GM21367 (cell line): ENCODE data around the gene PLCH2.
"Not testable (repeated sequence)": the region's sequence is repeated elsewhere in the genome, so short reads cannot be mapped to it uniquely, and the experiment has no call there.

ENCODE experiments used
- ATAC-seq: cut with Tn5 transposase; IDR thresholded peaks from one replicate; pipeline ENCODE4 v1.9.1; 2021; ENCODE audit not compliant: unreplicated experiment

PLCH2 gene

GRCh38 chr1:2442661-2443060, 33.4 kb upstream of the PLCH2 start:
- no peak for ATAC-seq

- ATAC-seq = no peak
Measured at GRCh38 chr1:2443277-2444137, 32.6 kb upstream of the PLCH2 start.

- ATAC-seq = no peak
Measured at GRCh38 chr1:2444138-2444591, 31.9 kb upstream of the PLCH2 start.

- ATAC-seq = no peak
Measured at GRCh38 chr1:2445162-2445822, 30.8 kb upstream of the PLCH2 start.

- no peak for ATAC-seq
Measured at GRCh38 chr1:2445823-2446215, 30.3 kb upstream of the PLCH2 start.

DNA sequence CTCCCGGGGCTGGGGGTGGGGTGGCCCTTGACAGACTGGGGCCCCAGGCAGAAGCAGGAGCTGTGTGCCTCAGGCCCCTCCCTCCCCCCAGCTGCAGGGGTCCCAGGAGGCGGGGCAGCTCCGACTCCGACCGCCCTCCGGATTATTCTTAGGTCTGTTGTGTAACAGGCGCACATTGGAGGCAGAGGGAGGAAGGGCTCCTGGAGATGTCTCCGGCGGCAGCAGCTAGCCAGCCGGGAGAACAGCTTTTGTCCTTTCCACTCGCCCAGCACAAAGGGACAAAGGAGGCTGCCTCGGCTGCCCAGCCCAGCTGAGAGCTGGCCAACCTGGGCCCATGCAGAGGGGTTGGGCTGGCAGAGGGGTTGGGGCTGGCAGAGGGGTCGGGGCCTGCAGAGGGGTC, 29.7 kb upstream of the PLCH2 start:
- no peak for ATAC-seq

- ATAC-seq = no peak
Measured at GRCh38 chr1:2446861-2447260, 29.2 kb upstream of the PLCH2 start.

DNA sequence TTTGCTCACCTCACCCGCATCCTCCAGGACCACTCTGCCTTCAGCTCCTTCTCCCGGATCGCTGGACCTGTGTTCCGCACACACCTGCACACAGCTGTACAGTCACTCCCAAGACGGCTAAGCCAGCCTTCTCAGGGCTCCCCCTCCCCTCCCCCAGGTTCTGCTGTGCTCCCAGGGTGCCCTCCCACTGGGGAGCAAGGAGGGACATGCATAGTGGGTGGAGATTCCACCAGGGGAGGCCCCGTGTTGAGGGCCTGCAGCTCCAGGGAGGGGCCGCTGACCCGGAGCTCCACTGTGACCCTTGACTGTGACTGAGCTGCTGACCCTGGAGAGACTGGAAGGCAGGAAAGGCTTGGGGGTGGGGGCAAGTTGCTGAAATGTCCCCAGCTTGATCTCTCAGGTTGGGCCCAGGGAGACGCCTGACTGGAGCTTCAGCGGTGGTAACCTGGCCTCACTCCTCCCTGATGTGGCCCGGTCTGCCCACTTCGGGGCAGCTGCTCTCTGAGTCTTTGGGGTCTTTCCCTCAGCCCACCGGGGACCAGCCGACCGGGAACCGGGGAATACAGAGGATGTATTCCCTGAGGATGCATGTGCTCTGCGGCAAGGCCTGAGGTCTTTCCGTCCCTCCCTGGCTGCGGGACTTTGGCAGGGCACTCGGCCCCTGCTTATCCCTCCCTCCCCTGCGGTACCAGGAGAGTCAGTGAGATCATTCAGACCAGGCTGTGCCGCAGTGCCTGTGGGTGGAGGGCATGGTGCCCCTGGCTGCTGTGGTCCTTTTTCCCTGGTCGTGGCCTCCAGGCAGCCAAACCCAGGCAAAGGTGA, 28.6 kb upstream of the PLCH2 start:
- no peak for ATAC-seq

- ATAC-seq = no peak
Measured at GRCh38 chr1:2448098-2448445, 28.0 kb upstream of the PLCH2 start.

DNA sequence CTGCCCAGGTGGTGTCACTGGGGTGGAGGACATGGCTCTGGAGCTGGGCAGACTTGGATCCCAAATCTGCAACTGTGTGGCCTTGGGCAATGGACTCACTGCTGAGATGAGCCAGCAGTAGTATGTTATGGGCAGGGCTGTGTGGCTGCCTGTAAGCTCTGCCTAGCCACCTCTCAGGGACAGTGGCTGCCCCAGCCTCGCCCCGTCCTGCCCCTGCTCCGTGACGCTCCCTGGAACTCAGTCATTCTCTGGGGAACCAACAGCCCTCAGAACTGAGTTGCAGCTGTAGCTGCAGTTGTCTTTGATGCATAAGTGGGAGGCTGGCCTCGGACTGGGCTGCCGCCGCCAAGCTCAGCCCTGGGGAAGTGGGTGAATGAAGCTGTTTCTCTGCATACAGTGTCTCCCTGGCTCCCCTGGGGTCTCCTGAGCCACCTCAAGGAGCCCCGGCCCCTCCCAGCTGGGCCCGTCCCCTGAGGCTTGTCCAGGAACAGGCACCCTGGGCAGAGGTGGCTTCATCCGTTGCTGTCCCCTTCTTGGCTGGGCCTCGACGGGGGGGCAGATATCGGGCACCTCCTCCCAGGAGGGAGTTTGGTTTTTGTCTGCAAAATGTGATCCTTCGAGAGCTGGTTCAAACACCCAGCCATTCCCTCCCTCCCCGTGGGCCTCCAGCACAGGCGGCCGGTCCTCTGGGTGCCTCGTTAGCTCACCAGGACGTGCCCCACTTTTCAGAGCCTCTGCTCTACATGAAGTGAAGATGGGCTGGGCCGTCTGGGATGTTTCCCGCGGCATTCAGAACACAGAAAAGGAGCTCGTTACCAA, 26.2 kb upstream of the PLCH2 start:
- no peak for ATAC-seq

DNA sequence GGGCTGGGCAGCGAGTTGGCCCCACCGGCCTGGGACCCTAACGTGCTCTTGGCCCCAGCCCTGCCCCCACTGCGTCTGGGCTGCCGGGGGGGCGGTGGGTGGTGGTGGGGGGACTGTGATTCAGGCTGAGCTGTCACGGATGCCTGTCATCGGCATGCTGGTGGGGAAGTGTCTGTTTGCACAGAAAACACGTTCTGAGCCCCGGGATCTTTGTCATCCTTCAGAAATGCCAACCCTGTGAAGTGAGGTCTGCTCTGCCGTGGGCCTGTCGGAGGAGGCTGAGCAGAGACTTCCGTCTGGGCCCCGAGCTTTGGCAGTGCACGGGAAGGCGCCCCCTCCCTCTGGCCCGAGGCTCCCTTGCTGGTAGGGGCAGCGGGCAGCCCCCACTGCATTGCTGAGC, 24.3 kb upstream of the PLCH2 start:
- ATAC-seq = no peak

DNA sequence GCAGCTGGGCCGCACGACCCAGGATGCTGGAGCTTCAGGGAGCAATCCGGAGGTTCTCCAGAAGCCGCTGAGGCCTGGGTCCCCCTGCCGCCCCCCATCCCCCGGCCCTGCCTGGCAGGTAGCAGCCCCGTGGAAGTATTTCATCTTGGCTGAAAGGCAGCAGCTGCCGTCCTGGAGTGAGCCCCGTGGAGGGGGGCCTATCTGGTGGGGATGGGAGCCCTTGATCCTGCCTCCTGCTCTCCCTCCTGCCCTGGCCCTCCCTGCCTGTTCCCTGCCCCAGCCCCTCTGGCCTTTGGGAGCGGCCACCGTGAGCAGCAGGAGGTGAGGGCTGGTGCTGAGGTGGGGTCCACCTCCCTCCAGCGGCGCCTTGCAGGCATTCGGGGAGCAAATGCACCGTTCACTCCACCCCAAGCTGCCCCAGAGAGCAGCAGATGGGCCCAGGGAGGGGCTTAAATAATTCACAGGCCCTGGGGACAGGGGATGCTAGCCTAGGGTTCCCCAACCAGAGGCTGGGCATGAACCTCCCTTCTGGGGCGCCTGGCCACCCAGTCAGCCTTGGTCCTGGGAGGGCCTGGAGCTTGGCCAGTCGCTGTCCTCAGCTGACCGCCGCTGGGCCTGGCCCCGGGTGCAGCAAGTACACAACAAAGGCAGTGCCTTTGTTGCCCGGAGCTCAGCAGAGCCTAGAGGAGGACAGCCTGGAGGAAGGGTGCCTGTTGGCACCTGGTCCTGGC, 23.7 kb upstream of the PLCH2 start:
- no peak for ATAC-seq

DNA sequence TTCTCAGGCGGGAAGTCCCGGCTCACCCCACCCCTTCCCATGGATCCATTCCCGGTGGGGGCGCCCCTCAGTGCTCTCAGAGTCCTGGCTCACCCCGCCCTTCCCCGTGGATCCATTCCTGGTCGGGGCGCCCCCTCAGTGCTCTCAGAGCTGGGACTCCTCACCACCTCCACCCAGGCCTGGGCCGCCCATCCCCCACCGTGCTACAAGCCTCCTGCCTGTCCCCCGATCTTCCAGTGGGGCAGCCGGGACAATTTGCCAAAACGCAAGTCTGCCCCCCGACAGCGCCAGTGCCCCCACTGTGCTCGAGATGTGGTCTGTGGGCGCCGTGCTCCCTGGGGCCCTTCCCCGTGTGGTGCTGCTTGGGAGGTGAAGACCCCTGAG, 23.2 kb upstream of the PLCH2 start:
- no peak for ATAC-seq

GRCh38 chr1:2454227-2454626, 21.9 kb upstream of the PLCH2 start:
- no peak for ATAC-seq

DNA sequence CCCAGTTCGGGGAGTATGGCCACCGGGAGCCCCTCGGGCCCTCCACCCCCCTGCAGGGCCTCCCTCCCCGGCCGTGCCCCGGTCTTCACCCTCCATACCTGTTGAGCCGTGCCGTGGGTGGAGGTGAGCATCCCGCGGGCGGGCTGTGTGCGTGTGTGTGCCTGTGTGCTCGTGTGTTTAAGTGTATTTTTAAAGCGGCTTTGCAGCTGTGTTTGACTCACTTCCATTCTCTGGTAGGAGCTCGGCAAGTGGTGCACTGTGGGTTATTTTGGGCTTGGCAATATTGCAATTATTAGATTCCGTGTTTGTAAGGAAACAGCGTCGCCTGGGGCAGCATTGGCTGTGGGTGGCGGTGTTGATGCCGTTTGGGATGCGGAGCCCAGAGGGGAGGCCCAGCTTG, 20.3 kb upstream of the PLCH2 start:
- ATAC-seq = no peak

DNA sequence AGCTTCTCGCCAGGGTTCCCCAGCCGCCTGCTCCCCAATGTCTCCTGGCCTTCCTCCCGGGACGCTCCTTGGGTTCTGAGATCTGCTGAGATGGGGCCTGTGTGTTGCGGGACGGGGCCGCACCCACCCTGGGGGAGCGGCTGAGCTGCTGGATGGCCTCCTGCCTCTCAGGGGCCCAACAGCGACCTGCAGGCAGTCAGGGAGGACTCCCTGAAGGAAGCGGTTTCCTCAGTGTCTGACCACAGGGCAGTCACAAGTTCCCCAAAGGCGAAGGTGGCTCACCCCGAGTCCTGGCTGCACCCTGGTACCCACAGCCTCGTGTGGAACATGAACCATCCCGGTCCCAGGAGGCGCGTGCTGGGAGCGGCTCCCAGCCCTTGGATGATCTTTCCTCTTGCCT, 18.6 kb upstream of the PLCH2 start:
- no peak for ATAC-seq

DNA sequence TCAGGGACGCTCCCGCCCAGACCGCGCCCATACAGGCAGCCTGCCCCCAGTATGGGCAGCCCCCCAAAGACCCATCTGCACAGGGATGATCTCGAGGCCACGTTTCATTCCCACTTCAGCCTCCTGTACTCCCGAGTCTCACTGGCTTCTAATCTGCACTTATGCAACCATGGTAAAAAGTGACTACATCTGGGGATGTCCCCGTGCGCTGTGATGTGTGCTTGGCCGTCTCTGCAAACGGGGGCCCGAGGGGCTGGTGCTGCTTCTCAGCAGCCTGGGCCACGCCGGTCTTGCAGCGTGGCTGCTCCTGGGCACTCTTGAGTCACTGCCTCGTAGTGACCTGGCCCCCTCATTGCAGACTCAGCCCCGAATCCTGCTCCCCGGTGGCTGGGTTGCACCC, 17.4 kb upstream of the PLCH2 start:
- no peak for ATAC-seq

GRCh38 chr1:2459102-2459753, 16.9 kb upstream of the PLCH2 start:
- not testable (repeated sequence) for ATAC-seq

- no peak for ATAC-seq
Measured at GRCh38 chr1:2459757-2460156, 16.3 kb upstream of the PLCH2 start.

DNA sequence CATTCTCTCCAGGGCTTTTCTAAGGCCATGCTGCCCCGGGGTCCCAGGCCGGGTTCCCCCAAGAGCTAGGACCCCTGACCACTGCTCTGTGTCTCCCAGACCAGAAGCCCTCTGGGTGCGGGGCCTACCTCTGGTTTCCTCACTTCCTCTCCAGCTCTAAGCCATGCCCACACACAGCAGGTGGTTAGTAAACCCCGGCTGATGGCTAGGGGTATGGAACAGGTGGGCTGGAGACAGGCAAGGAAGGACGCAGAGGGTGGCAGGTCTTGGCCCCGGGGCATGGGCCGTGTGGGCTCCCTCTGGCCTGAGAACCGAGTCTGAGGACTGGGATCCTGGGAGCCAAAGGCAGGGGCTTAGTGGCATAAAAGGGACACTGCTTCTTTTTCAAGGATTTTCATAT, 15.9 kb upstream of the PLCH2 start:
- no peak for ATAC-seq
